Duodenal mucosa (tissue), 2 donors: ENCODE measurements around the gene KAT8.
A peak's percentile ranks its signal among the peaks of the same experiment; 100 is the strongest.
"Not testable (repeated sequence)": the region's sequence is repeated elsewhere in the genome, so short reads cannot be mapped to it uniquely, and the experiment has no call there.

Source experiments
- H3K27ac ChIP-seq: one replicate; pipeline ENCODE4 v1.7.0; 2013; ENCODE audit warnings: low read depth, low read length
- H3K27me3 ChIP-seq, 2 donors: one replicate each; pipeline ENCODE4 v1.7.0; 2013; ENCODE audit warnings: low read length in 2 of 2, control low read depth in 1 of 2; ENCODE audit not compliant: insufficient read depth in 2 of 2, control insufficient read depth in 1 of 2
- H3K36me3 ChIP-seq, 2 donors: one replicate each; pipeline ENCODE4 v1.7.0; 2013; ENCODE audit warnings: low read length in 2 of 2, control low read depth in 1 of 2; ENCODE audit not compliant: insufficient read depth in 2 of 2, control insufficient read depth in 1 of 2
- H3K4me1 ChIP-seq, 2 donors: one replicate each; pipeline ENCODE4 v1.7.0; 2013; ENCODE audit warnings: low read length in 2 of 2, control low read depth in 1 of 2; ENCODE audit not compliant: insufficient read depth in 2 of 2, control insufficient read depth in 1 of 2
- H3K4me3 ChIP-seq, 2 donors: one replicate each; pipeline ENCODE4 v1.7.0; 2013; ENCODE audit warnings: low read length in 2 of 2, low read depth in 1 of 2
- H3K9ac ChIP-seq, 2 donors: one replicate each; pipeline ENCODE4 v1.7.0; 2013; ENCODE audit warnings: low read length in 2 of 2, low read depth in 1 of 2
- H3K9me3 ChIP-seq, 2 donors: one replicate each; pipeline ENCODE4 v1.7.0; 2013; ENCODE audit warnings: low read length in 2 of 2, control low read depth in 1 of 2; ENCODE audit not compliant: control insufficient read depth in 1 of 2

KAT8 gene

GRCh38 chr16:31090540-31090939 lies 26.9 kb upstream of the KAT8 start:
- H3K9ac ChIP-seq: no peak overlapping the region
- peaks cover 9 to 26% of the 10 kb centered on the region in 2 donors for H3K4me1 ChIP-seq
- H3K27ac ChIP-seq: no peak overlapping the region
- no peaks in the 10 kb centered on the region for H3K9me3 ChIP-seq
- peaks cover 0 to 20% of the 10 kb centered on the region in 2 donors for H3K36me3 ChIP-seq
- no peaks in the 10 kb centered on the region for H3K27me3 ChIP-seq
- H3K4me3 ChIP-seq: no peak overlapping the region

GRCh38 chr16:31092330-31092729 lies 25.1 kb upstream of the KAT8 start:
- Histone ChIP-seq H3K4me1 (peaks cover 9 to 28% of the 10 kb centered on the region in 2 donors), H3K27me3 (no peaks in the 10 kb centered on the region), H3K36me3 (peaks cover 0 to 16% of the 10 kb centered on the region in 2 donors), H3K27ac (no peak overlapping the region), H3K9ac (no peak overlapping the region), H3K4me3 (no peak overlapping the region), H3K9me3 (no peaks in the 10 kb centered on the region)

GRCh38 chr16:31093132-31093703 lies 24.2 kb upstream of the KAT8 start:
- Histone ChIP-seq H3K9ac (peak overlapping the region in 1 of 2 donors; percentile 94), H3K27me3 (no peaks in the 10 kb centered on the region), H3K27ac (no peak overlapping the region), H3K4me3 (peak overlapping the region; percentile 21 to 51), H3K9me3 (no peaks in the 10 kb centered on the region), H3K36me3 (peaks cover 0 to 16% of the 10 kb centered on the region in 2 donors), H3K4me1 (peaks cover 9 to 28% of the 10 kb centered on the region in 2 donors)

- H3K36me3 ChIP-seq: peaks cover 0 to 11% of the 10 kb centered on the region in 2 donors
- peaks cover 9 to 28% of the 10 kb centered on the region in 2 donors for H3K4me1 ChIP-seq
- H3K4me3 ChIP-seq: peak overlapping the region; percentile 93 to 95
- no peaks in the 10 kb centered on the region for H3K9me3 ChIP-seq
- H3K9ac ChIP-seq: peak overlapping the region; percentile 51 to 94
- peak overlapping the region; percentile 82 for H3K27ac ChIP-seq
- H3K27me3 ChIP-seq: no peaks in the 10 kb centered on the region
Measured at GRCh38 chr16:31094088-31094423, 23.4 kb upstream of the KAT8 start.

GRCh38 chr16:31094424-31095120 lies 22.9 kb upstream of the KAT8 start, which contains the start of gene VKORC1:
Gene VKORC1, minus strand, starts transcription at chr16:31094797. Its CDS starts 68 bp downstream, at chr16:31094729.
- H3K27ac ChIP-seq: peak within 1 kb of the TSS; percentile 82
- peak within 1 kb of the TSS; percentile 51 to 94 for H3K9ac ChIP-seq
- peak within 1 kb of the TSS; percentile 93 to 95 for H3K4me3 ChIP-seq
- no peaks in the 10 kb centered on the region for H3K27me3 ChIP-seq
- peaks cover 0 to 9% of the 10 kb centered on the region in 2 donors for H3K36me3 ChIP-seq
- H3K9me3 ChIP-seq: no peaks in the 10 kb centered on the region
- peaks cover 9 to 28% of the 10 kb centered on the region in 2 donors for H3K4me1 ChIP-seq

- Histone ChIP-seq H3K9me3 (peaks cover 0 to 5% of the 10 kb centered on the region in 2 donors), H3K4me1 (peaks cover 0 to 7% of the 10 kb centered on the region in 2 donors), H3K27me3 (no peaks in the 10 kb centered on the region), H3K36me3 (no peaks in the 10 kb centered on the region), H3K27ac (no peak overlapping the region), H3K4me3 (no peak overlapping the region), H3K9ac (no peak overlapping the region)
Measured at GRCh38 chr16:31099860-31100638, 17.4 kb upstream of the KAT8 start.

- not testable (repeated sequence) for H3K4me1 ChIP-seq, H3K27me3 ChIP-seq, H3K9me3 ChIP-seq, H3K9ac ChIP-seq, H3K27ac ChIP-seq, H3K36me3 ChIP-seq, H3K4me3 ChIP-seq
Measured at GRCh38 chr16:31100876-31101641, 16.4 kb upstream of the KAT8 start.

- Histone ChIP-seq H3K4me1 (peaks cover 13 to 20% of the 10 kb centered on the region in 2 donors), H3K4me3 (peak overlapping the region in 1 of 2 donors; percentile 43), H3K27ac (no peak overlapping the region), H3K9me3 (no peaks in the 10 kb centered on the region), H3K36me3 (peaks cover 10 to 12% of the 10 kb centered on the region in 2 donors), H3K27me3 (no peaks in the 10 kb centered on the region), H3K9ac (peak overlapping the region in 1 of 2 donors; percentile 47)
Measured at GRCh38 chr16:31105677-31106213, 11.7 kb upstream of the KAT8 start.

GRCh38 chr16:31106509-31107464 lies 10.7 kb upstream of the KAT8 start:
- peaks cover 13 to 20% of the 10 kb centered on the region in 2 donors for H3K4me1 ChIP-seq
- no peak overlapping the region for H3K4me3 ChIP-seq
- H3K36me3 ChIP-seq: peaks cover 21 to 22% of the 10 kb centered on the region in 2 donors
- H3K9ac ChIP-seq: no peak overlapping the region
- no peaks in the 10 kb centered on the region for H3K9me3 ChIP-seq
- H3K27me3 ChIP-seq: no peaks in the 10 kb centered on the region
- no peak overlapping the region for H3K27ac ChIP-seq
